Loucy (cell line): ENCODE measurements around the gene VAV2.

Source experiments
- CTCF ChIP-seq: fragments of 200-600 bp; sonication (generic); conservative IDR thresholded peaks from 2 replicates; pipeline ENCODE4 v1.5.1; 2014; ENCODE audit warnings: mild to moderate bottlenecking, antibody characterized with exemption, low read length
- EZH2phosphoT487 ChIP-seq: fragments of 200-600 bp; IDR thresholded peaks from 2 replicates; pipeline ENCODE4 v1.6.1; 2018; ENCODE audit warnings: antibody characterized with exemption, mild to moderate bottlenecking, moderate library complexity, borderline replicate concordance

- no peak for TF ChIP-seq CTCF
- no peak for TF ChIP-seq EZH2phosphoT487
These were observed 258.2 kb downstream of the VAV2 start for GRCh38 chr9:133733796-133734533.
